ENCODE measurements around the gene WBP2.

WBP2 gene

DNA sequence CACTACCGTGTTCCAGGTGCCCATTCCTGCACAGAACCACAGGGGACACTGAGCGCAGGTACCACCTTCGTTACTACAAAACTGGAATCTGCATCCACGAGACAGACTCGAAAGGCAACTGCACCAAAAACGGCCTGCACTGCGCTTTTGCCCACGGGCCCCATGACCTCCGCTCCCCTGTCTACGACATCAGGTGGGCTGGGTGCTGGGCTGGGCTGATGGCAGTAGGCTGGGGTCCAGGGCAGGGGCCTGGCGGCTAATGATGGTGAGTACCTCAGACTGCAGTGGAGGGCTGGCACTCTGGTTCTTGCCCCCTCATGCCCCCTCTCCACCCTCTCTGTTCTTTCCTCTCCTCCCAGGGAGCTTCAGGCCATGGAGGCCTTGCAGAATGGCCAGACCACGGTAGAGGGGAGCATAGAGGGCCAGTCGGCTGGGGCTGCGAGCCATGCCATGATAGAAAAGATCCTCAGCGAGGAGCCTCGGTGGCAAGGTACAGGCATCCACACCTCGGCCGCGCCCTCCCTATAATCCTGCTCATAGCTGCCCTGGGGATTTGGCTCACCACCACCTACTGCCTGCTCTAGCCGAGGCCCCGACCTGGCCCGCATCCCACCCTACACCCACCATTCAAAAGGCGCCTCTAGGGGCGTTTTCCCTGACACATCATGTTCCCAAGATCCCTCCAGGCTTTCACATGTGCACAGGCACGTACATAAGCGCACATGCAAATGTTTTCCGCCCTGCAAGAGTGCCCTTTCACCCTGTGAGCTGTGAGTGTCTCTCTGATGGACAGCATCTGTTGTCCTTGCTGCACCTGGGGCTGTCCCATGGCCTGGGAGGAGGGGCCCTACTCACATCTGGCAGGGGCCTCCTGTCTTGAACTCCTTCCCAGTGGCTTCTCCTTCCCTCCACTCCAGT is 42.8 kb downstream of the WBP2 start:
- DNase-seq, result peak; percentile 11

DNA sequence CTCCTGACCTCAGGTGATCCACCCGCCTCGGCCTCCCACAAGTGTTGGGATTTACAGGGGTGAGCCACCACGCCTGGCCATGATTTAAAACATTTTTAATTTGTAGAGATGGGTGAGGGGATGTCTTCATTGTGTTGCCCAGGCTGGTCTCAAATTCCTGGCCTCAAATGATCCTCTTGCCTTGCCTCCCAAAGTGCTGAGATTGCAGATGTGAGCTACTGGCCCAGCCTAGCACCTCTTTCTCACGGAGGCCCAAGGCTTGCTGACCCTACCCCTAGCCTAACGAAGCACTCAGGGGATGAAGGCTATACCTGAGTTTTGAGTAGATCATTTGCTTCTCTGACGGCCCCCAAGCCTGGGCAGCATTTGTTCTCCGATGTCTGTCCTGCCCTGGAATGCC is 44.0 kb downstream of the WBP2 start:
- no peak for DNase-seq

DNA sequence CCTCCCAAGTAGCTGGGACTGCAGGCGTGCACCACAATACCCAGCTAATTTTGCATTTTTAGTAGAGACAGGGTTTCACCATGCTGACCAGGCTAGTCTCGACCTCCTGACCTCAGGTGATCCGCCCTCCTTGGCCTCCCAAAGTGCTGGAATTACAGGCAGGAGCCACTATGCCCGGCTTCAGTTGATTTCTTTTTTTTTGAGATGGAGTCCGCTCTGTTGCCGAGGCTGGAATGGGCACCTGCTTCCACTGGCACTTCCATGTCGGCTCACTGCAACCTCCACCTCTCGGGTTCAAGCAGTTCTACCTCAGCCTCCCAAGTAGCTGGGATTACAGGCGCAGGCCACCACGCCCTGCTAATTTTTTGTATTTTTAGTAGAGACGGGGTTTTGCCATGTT is 44.4 kb downstream of the WBP2 start:
- peak; percentile 2 for DNase-seq

DNA sequence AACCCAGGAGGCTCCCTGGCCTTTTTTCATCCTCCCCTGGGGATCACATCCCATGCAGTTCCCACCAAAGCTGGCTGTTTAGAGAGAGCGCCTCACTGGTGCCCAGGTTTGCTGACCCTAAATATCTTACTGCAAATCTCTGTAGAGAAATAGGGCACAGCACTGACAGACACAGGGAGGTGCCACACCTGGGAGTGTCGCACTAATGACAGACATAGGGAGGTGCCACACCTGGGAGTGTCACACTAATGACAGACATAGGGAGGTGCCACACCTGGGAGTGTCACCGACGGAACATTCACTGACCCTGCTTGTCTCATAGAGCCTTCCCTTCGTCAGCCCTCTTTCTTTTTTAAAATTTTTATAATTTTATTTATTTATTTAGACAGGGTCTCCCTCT is 44.9 kb downstream of the WBP2 start:
- peak; percentile 7 for DNase-seq

DNA sequence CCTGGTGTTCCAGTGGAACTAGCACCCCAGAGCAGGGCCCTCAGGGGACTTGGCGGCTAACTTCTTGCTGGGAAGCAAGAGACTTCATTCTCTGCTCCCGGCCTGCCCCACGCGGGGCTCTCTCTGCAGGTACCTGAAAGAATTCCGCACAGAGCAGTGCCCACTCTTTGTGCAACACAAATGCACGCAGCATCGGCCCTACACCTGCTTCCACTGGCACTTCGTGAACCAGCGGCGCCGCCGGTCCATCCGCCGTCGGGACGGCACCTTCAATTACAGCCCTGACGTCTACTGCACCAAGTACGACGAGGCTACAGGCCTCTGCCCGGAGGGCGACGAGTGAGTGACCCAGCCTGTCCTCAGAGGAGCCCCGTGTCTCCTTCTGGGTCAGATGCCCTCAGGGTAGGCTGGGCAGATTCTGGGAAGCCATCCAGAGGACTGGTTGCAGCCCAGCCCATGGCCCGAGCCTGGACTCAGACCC is 45.5 kb downstream of the WBP2 start:
- peak; percentile 9 for DNase-seq

DNA sequence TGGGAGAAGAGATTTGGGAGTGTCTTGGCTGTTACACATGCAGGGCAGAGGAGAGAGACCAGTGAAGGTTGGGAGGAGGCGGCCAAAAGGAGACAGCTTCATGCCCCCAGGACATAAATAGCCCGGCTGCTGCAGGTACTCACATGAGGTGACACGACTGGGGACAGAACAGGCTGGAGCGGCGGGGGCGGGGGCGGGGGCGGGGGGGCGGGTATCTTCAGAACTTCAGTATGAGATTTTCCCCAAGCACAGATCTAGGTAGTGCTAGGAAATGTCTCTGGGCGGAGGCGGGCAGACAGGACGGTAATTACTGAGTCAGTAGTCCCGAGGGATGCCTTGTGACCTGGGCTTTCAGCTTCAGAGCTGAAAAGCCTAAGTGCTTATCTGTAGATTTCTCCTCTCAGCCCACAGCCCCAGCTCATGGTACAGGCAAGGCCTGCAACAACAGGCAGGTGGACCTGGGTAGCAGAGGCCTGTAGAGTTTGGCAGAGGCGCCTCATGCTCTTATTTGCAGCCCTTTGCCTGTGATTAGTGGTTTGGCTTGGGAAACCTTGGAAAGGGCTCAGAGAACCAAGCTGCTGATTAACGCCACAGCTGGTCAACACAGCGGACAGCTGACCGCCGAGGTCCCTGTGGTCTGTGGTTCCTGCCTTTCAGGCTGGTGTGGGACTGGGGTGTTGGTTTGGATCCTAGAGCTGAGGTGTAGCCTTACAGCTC is 46.1 kb downstream of the WBP2 start:
- DNase-seq, result peak; percentile 14

DNA sequence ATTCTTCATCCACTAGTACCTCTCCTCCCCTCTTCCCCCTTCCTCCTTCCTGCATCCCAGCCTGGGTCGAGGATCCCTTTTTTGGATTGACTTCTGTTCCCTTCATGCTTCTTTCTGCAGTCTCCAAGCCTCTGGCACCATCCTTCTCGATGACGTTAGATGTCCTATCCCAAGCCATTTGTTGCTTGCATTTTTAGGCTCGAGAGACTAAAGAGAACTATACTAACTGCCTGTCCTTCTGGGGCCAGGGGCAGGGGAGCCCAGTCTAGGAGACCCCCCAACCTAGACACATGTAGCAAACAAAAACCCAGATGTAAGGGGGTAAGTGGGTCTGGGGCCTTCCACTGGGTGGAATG is 46.6 kb downstream of the WBP2 start:
- peak; percentile 2 for DNase-seq

DNA sequence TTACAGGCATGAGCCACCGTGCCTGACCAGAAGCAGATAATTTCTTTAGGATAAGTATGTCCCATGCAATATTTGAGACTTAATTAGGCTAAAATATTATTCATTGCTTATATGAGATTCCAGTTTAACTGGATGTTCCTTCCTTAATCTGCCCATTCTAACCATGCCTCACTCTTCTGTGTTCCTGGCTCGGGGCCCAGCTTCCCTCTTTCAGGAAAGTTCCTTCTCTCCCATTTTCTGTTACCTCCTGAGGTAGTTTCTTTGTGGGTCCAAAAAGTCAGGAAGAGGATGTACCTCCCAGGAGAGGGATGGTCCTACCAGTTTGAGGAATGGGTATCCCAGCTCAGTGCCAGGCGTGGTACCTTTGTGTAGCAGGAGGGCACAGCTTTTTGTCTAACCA is 47.3 kb downstream of the WBP2 start:
- no peak for DNase-seq

DNA sequence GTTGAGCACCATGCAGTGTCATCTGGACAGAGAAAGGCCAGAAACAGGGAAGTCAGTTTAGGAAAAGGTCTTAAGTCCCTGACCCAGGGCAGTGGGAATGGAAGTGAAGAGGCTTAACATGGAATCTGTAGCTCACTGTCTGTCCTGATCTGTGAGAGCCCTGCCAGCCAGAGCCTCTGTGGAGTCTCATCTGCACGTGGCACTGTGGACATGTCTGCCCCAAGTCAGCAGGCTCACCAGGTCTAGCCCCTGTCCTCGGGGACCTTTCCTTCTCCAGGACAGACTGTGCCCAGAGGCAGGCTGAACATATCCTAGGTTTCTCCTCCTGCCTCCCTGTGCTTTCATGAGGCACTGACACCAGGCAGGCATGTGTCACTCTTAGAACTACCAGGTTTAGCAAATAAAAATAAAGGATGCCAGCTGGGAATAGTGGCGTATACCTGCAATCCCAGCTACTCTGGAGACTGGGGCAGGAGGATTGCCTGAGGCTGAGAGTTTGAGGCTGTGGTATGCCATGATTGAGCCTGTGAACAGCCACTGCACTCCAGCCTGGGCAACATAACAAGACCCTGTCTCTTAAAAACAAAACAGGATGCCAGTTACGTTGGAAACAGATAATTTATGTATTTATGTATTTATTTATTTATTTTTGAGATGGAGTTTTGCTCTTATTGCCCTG is 48.2 kb downstream of the WBP2 start:
- DNase-seq, result peak; percentile 2

DNA sequence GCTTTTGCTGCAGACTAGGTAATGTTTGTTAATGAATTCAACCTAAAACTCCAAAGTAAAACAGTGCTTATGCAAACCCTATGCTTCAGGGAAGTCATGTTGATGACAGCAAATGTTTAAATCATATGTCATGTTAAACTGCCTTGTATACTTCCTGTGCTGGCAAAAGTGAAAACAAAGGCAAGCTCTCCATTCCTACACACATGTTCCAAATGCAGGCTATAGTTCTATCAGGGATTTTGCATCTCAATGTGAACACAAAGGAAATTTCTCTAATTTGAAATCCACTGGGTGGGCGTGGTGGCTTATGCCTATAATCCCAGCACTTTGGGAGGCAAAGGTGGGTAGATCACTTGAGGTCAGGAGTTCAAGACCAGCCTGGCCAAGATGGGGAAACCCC is 51.3 kb downstream of the WBP2 start:
- no peak for DNase-seq

DNA sequence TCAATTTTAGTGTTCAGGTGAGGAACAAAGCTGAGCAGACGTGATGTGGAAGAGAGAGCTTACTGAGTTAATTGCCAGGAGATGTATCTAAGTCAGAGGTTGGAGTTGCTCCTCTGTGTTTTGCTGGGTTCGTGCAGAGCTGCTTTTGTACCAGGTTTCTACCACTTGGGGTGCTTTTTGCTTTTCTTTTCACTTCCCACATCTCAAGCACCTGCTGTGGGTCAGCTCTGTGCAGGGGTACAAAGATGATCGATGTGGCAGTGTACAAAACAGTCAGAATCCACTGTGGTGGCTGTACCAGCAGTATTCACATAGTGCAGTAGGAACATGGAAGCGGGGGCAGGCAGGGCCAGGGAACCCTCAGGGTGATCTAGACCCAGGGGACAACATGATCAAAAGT is 55.7 kb downstream of the WBP2 start:
- DNase-seq, result no peak

DNA sequence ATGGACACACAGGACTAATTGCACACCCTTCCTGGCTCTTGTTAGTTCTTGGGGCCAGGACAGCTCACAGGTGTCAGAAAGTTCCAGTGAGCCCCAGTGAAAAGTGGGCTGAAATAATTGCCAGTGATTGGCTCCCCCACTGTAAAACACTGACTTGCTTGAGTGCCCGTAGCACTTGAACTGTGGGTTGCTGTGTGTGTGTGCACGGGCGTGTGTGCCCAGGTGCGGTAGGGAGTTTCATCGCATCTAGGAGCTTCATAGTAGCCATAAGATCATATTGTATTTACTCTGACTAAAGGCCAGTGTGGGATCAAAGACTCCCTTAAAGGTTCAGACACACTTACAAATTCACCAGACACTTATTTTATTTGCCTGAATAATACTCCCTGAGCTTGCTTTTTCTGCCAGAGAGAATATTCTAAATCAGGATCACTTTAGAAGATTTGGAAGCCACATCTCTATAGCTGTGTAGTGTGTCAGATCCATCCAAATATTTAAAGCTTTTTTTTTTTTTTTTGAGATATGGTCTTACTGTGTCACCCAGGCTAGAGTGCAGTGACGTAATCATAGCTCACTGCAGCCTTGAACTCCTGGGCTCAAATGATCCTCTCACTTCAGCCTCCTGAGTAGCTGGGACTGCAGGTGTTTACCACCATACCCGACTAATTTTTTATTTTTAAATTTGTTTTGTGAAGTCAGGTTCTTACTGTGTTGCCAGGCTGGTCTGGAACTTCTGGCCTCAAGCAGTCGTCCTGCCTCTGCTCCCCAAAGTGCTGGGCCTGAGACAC is 59.1 kb downstream of the WBP2 start:
- DNase-seq, result no peak

Measured in CD4-positive, alpha-beta T cell treated with Interleukin-15 for 1 hour (primary cell).